Activated T-cell treated with anti-CD3 and anti-CD28 coated beads for 24 hours (primary cell): Measurements from ENCODE around the gene SULT2B1.
A peak's percentile ranks its signal among the peaks of the same experiment; 100 is the strongest.
"Not testable (repeated sequence)": the region's sequence is repeated elsewhere in the genome, so short reads cannot be mapped to it uniquely, and the experiment has no call there.

Experiments
- DNase-seq: peaks from one replicate; pipeline ENCODE4 v3.0.0-alpha.2; 2020; ENCODE audit warnings: low read depth

The SULT2B1 gene

DNA sequence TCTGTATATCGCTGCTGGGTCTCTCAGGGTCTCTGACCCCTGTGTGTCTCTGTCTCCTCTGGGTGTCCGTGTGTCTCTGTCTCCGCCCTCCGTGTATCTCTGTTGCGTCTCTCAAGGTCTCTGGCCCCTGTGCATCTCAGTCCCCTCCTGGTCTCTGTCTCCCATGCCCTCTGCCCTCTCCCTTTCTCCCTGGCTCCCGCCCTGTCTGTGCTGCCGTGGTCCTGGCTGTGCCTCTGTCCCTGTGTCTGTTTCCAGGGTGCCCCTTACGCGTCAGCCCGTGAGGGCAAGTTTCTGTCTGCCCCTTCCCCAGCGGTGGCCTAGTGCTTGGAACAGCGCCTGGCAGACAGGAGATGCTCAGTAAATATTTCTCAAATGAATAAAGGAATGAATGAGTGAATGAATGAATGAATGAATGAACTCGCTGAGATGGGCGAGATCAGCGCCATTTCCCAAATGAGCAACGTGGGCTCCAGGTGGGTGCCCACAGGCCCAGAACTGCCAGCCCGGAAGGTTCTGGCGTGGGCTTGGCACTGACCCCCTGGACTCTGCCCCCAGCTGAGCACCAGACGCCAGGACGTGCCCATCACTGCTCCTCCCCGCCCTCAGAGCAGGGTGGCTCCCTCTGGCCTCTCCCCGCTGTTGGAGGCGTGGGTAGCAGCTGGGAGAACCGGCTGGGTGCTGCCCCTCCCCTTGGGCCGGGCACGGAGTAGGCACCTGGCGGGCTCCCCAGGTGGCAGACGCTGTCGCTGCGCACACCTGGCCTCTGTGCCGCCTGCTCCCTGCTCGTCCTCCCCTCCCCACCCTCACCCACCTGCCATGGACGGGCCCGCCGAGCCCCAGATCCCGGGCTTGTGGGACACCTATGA is at the start of gene SULT2B1:
SULT2B1 (plus strand) TSS at position 736 of the 866 bp plus-strand sequence; CDS start at position 817, 81 bp downstream.
- no peak for DNase-seq

DNA sequence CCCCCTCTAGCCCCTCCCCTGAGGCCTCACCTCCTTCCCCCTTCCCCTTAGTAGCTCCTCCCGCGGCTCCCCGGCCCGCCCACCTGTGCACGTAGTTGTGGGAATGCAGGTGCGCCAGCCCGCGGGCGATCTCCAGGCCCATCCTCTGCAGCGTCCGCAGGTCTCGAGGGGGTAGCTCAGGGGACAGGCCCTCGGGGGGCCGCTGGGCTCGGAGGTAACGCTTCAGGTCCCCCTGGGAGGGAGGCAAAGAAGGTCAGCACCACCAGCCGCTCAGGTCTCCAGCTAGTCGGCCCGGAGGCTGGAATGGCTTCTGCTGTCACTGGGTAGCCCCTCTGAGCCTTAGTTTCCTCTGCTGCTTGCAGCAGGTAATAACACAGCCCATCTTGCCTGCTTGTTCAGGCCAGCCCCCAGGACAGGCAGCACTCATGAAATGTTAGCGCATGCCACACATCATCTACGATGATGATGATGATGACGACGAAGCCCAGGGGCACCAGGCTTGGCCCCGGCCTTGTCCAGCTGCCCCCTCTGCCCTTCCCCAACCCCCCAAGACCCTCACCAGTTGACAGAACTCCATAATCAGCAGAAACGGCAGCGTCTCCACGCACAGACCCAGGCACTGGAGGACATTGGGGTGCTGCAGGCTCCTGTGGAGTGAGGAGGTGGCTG is 49.5 kb upstream of the SULT2B1 start:
- no peak for DNase-seq

DNA sequence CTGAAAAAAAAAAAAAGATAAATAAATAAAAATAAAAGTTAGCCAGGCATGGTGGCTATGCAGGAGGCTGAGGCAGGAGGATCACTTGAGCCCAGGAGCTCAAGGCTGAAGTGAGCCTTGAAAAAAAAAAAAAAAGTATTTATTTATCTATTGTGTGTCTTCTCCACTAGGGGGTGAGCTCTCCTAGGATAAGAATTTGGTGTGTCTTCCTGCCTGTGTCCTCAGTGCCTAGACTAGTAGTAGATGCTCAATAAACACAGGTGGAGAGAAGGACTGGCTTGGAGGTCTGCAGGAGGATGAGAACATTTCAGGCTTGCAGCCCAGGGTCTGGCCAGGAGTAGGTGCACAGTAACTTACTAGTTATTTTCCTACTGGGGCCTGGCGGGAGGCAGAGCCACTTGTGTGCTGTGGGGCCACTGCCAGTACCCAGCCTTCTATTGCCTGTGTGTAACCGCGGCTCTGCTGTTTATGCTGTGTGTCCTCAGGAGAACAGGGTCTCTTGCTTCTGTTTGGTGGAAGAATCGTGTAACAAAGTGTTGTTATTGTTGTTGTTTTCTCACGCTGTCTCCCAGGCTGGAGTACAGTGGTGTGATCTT is 45.7 kb upstream of the SULT2B1 start:
- no peak for DNase-seq

DNA sequence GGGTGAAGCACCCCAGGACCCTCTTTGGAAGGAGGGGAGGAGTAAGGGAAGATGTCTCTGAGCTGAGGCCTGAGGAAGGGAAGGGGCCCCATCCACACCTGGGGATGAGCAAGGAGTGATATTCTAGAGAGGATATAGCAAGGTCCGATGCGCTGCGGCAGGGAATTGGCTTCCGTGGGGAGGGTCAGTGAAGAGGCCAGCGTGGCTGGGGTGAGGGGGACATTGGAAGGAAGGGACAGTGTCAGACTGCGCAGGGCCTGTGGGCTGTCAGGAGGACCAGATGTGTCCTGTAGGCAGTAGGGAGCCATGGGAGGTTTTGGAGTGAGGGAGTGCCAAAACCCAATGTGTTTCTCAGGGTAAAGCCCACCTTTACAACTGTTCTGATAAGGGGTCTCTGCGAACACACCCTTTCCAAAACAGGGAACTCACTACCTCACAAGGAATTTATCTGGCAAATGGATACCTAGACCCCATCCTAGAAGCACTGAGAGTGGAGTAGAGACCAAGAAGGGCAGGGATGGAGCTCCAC is 44.0 kb upstream of the SULT2B1 start:
- no peak for DNase-seq

DNA sequence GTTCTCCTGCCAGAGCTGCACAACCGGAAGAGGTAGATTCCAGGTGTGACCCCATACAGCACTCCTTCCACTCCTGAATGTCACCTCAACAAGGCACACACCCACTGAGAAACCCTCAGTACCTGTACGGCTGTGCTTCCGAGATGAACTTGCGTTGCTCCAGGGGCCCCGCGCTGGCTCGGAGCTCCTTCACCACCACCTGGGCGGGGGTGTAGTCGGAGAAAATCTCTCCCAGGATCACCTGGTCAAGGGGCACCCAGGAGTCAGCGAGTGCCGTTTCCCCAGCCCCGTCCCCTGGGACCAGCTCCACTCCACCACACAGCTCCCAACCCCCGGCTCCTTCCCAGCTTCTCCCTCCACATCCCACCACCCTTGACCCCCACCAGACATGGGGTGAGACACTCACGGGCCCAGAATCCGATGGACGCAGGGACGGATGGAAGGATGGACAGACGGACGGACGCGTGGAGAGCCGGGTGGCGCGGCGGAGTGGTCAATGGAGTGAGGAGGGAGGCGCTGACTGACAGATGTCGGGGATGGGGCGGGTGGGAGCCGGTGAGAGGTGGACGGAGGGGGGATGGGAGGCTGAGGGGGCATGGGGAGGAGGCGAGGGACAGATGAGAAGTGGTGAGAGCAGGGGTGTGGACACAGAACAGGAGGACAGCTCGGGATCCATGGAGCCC is 43.1 kb upstream of the SULT2B1 start:
- DNase-seq = no peak

DNA sequence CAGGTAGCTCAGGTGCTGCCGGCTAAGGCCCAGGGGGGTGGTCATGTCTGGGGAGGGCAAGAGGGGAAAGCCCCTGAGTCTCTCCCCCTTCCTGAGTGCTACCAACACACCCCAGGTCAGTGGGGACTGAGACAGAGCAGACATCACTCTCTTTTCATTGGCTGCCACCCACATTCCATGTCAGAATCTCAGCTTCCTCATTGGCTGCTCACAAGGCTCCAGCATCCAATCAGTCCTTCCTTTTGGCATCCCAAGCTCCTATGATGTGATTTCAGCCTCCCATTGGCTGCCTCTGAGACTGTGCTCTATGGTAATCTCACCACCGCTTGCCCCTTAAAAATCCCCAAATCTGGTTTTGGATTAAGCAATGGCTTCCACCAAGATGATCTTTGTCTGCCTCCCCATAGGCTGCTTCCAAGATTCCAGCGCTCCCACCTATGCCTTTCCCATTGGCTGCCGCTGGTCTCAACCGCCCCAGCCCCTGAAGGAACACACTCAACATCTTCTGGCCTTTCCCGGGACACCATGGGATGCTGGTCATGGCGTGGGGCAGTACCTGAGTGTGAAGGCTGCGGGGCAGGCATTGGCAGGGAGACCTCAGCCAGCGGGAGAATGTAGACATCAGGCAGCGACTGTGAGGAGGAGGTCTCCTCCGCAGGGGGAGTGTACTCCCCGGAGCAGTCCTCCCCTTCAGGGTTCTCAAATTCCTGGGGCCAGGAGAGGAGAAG is 42.3 kb upstream of the SULT2B1 start:
- no peak for DNase-seq

DNA sequence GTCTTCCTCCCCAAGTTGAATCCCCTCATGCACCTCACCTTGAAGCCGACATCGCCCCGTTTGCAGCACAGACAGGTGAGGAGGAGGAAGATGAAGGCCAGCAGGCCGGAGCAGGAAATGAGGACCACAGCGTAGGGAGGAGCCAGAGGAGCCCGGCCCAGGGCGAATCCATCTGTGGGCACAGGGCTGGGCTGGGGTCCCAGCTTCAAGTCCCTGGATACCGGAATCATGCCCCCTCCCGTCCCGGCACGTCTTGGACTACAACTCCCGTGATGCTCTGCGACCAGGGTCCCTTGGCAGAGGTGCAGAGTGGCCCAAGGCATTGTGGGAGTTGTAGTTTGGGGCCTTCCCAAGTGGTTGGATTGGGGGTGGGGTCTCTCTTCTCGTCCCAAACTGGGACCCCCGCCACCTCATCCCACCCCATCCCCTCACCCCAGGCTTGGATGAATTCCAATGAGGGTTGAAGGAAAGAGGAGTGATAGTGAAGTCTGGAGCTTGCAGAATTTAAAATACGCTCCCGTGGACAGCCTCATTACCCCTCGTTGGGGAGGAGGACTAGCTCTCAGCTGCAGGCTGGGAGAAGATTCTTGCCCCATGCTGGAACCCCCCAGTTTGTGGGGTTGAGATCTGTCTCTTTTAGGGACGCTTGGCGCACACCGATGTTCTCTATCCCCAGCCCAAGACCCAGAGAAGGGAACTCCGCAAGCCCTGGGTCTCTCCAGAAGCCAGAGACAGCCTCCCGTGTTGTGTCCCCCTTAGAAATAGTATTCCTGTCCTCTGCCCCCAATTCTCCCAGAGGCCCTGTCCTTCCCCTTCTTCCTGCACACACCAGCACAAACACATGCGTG is 41.3 kb upstream of the SULT2B1 start:
- DNase-seq = peak; percentile 70

DNA sequence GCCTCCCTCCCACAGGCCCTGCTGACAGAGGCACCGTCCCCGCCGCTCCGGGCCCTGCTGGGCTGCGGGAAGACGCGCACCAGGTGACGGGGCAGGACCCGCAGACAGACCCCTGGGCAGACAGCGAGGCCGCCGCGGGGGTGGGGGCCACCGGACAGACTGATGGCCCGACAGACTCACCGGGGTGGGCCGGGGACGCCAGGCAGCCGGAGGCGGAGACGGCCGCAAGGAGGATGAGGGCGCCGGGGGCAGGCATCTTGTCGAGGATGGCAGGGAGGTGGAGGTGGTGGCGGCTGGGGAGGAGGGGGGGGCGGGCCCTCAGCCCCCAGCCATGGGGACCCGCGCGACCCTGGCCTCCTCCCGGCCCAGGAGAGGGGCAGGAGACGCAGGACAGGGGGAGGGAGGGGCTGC is 40.6 kb upstream of the SULT2B1 start:
- no peak for DNase-seq

DNA sequence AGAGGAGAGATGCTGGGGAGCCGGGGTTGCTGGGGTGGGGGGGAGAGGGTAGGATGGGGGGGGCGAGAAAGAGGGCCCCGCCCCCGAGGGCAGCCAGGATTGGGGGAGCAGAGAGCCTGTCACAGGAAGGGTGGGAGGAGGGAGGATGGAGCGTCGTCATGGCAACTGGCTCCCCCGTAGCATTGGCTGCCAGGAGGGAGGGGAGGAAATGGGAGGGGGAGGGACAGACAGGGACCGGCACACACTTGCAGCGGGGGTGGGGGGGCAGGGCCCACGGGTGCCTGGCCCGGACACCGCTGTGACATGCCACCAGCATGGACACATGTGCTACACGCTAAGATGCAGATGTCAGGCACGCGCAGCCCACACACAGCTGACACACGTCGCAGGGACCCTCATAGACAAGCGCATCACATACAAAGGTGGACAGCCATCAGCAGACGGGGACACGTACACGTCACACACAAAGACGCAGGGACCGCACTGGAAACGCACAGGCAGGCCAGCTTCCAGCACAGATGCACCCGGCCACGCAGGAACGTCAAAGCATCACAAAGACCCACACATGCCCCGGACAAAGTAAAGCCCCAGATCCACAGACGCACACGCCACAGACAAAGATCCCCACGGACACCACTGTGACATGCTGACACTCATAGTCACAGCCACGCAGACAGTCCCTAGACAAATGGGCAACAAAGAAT is 40.0 kb upstream of the SULT2B1 start, which contains the start of gene LMTK3:
LMTK3 (minus strand) TSS at position 36 of the 704 bp plus-strand sequence. CDS start 259 bp downstream, outside the sequence.
- peak; percentile 66 for DNase-seq

DNA sequence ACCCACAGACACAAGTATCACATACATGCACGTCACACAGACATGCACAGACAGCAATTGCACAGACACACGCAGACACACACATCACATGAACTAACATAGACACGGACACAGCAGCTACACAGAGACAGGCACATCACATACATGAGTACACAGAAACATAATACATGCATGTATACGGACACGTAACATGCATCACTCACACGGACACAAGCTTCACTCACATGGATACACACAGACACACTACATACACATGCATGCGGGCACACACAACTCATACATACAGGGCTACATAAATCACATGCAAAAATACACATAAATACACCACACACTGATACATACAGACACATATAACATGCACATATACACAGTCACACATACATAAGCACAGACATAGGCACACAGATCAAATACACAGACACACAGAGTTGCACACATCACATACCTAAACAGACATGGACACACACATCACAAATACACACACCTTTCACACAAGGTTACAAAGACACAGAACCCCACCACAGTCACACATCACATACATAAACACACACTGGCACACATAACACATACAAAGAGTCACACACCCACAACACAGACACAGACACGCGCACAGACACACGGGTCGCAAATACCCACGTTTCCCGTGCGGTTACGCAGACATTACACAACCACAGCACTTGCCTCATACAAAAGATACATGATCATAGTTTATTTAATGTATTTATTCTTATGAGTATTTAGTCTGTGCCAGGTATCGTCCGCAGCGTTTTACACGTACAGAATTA is 39.3 kb upstream of the SULT2B1 start:
- DNase-seq = no peak

DNA sequence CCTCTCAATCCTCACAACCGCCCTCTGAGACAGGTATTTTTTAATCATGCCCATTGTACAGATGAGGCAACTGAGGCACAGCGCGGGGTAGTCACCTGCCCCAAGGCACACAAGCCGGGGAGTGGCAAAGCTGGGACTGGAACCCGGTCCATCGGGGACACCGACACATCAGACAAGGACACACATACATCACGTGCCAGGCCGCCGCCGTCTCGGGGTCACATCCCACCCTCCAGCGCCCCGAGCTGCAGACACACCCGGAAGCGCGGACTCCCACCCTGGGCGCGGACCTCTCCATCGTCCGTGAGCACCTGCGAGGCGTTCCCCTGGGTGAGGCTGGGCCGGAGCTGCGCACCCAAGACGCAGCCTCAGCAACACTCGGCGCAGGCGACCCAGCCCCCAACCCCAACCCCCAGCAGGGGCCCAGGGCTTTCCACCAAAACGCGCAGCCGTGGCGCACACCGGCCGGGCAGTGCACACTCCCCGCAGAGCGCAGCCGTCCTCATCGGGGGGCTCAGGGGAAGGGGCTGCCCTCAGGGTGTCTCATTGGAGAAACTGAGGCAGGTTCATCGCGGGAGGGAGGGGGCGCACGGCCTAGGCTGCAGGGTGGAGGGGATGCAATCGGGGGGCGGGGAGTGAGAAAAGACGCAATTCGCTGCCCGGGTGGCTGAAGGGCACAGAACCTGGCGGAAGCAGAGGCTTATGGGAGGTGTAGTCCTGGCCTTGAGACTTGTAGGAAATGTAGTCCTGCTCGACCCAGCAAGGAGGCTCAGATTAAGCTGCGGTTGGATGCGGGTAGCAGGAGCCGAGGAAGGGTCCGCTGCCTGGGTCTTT is 38.5 kb upstream of the SULT2B1 start:
- DNase-seq = peak; percentile 68

DNA sequence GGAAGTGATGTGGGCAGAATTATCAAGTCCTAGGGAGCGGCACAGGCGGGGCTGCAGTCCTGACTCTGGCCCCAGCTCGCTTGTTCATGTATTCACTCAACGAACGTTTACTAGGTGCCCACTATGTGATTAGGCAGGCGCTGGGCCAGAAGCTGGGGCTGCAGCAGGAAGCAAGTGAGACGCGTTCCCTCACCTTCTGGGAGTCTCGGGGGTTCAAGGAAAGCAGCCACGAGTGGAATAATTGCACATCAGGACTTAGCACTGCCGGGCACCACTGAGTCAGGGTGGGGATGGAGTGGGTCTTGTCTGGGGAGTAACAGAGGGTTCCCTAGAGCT is 37.9 kb upstream of the SULT2B1 start:
- DNase-seq = no peak

DNA sequence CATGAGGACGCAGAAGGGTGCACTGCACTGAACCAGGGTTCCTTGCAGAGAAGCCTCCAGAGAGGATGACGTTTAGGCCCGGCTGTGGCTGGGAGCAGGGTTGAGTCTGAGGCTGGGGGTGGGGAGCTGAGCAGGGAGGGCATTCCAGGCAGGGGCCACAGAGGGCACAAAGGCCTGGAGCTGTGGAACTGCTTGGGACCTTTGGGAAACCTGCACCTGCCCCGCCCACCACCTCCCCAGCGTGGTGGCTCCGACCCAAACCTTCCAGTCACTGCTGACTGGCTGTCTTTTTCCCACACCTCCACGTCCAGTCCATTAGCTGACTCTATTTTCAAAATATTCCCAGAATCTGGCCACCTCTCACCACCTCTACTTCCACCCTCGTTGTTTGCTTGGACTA is 35.4 kb upstream of the SULT2B1 start:
- no peak for DNase-seq

DNA sequence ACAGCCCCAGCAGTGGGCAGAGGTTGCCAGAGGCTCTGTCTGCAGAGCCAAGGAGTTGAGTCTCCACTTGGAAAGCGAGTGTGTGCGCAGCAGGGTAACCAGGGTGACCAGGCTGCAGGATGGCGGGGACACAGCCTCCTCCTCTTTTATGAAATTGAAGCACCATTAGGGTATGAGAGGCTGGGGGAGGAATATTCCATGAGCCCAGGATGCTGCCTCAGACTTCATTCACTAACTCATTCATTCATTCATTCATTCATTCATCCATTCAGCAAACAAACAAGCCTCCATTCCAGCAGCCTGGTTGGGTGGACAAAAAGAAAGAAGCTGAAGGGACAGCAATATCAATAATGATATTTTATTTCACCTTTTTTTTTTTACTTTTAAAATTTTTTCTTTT is 33.8 kb upstream of the SULT2B1 start:
- no peak for DNase-seq

DNA sequence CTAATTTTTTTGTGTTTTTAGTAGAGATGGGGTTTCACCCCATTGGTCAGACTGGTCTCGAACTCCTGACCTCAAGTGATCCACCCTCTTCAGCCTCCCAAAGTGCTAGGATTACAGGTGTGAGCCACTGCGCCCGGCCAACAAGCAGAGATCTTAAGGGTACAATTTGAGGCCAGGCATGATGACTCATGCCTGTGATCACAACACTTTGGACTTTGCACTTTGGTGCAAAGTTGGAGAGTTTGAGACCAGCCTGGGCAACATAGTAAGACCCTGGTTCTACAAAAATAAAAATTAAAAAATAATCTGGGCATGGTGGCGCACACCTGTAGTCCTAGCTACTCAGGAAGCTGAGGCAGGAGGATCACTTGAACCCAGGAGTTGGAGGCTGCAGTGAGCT is 32.5 kb upstream of the SULT2B1 start:
- not testable (repeated sequence) for DNase-seq

DNA sequence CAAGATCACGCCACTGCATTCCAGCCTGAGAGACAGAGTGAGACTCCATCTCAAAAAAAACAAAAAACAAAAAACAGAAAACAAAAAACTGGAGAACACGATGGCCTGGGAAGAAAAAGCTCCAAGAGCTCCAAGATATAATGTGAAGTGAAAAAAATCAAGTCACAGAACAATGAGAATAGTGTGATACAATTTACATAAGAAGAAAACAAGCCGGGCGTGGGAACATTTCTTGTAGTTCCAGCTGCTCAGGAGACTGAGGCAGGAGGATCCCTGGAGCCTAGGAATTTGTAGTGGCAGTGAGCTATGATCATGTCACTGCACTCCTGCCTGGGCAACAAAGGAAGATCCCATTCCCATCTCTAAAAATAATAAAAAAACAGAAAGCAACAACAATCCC is 31.8 kb upstream of the SULT2B1 start:
- no peak for DNase-seq

DNA sequence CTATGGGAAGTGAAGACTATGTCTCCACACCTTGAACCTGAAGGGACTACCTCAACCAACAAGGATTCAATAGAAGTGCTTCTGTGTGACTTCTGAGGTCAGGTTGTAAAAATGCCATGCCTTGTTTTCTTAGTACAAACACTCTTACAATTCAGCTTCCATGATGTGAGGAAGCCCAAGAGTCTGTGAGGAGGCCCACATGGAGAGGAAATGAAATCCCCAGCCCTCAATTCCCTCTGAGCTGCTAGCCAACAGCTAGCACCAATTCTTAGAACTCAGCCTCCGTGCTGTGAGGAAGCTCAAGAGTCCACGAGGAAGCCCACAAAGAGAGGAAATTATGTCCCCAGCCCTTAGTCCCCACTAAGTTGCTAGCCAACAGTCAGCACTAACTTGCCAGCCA is 27.8 kb upstream of the SULT2B1 start:
- DNase-seq = no peak

DNA sequence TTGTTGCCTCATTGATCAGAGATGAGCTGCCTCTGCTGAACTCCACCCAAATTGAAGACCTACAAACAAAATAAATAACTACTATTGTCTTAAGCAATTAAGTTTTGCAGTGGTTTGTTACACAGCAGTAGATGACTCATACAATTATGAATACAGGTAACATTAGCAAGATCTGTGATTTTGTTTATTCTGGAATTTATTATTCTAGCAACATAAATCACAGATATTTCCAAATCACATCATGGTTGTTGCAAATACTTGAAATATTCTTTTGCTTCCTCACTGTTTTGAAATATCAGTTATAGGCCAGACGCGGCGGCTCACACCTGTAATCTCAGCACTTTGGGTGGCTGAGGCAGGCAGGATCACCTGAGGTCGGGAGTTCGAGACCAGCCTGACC is 27.2 kb upstream of the SULT2B1 start:
- no peak for DNase-seq
